Fibroblast of the aortic adventitia (primary cell): Measurements from ENCODE around the gene RPL13. TPM values are rescaled to one million over a fixed set of nuclear protein-coding genes. Genes with fewer than 3 reads are reported as not detected.

Experiments used
- DNase-seq: peaks from one replicate; pipeline ENCODE4 v3.0.0-alpha.2; 2010; ENCODE audit warnings: low read depth
- H3K4me3 ChIP-seq: 2 replicates; pipeline ENCODE4 v1.5.1; 2011; ENCODE audit warnings: low read depth, mild to moderate bottlenecking, control low read depth, low read length, moderate library complexity
- total RNA-seq: library from RNA; depleted of rRNA; stranded (reverse); fragments of >200 nt; gene quantifications from 2 replicates; pipeline ENCODE4 v1.2.3, GENCODE V29; 2012; ENCODE audit warnings: low replicate concordance
- TF ChIP-seq, protein P1 (sequence below): IDR thresholded peaks from 2 replicates; pipeline ENCODE4 v1.5.1; 2011; ENCODE audit warnings: mild to moderate bottlenecking, low read length, control low read depth, inconsistent platforms; ENCODE audit not compliant: insufficient read depth

RPL13 gene
- total RNA-seq, 1 donor, result 3,366 TPM

DNA sequence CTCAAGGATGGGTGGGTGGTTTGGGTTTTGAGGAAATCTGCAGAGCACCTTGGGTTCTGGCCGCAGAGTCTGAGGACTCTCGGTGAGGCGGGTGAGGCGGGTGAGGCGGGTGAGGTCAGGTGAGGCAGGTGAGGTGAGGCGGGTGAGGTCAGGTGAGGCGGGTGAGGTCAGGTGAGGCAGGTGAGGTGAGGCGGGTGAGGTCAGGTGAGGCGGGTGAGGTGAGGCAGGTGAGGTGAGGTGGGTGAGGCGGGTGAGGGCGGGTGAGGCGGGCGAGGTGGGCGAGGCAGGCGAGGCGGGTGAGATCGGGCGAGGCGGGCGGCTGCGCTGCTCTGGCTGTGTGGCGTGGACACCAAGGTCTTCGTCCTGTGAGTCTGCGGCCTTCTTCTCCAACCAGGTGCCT, 24.1 kb upstream of the RPL13 start:
- TF ChIP-seq, protein P1, sequence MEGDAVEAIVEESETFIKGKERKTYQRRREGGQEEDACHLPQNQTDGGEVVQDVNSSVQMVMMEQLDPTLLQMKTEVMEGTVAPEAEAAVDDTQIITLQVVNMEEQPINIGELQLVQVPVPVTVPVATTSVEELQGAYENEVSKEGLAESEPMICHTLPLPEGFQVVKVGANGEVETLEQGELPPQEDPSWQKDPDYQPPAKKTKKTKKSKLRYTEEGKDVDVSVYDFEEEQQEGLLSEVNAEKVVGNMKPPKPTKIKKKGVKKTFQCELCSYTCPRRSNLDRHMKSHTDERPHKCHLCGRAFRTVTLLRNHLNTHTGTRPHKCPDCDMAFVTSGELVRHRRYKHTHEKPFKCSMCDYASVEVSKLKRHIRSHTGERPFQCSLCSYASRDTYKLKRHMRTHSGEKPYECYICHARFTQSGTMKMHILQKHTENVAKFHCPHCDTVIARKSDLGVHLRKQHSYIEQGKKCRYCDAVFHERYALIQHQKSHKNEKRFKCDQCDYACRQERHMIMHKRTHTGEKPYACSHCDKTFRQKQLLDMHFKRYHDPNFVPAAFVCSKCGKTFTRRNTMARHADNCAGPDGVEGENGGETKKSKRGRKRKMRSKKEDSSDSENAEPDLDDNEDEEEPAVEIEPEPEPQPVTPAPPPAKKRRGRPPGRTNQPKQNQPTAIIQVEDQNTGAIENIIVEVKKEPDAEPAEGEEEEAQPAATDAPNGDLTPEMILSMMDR, result no peak
- H3K4me3 ChIP-seq, result no peak overlapping the region
- DNase-seq, result no peak

- TF ChIP-seq, protein P1, result no peak
- no peak overlapping the region for H3K4me3 ChIP-seq
- DNase-seq, result no peak
These were observed 23.5 kb upstream of the RPL13 start for GRCh38 chr16:89536886-89537548.

GRCh38 chr16:89537549-89537925, 22.9 kb upstream of the RPL13 start:
- TF ChIP-seq, protein P1, result no peak
- no peak for DNase-seq

GRCh38 chr16:89538286-89538685, 22.2 kb upstream of the RPL13 start:
- DNase-seq, result no peak
- H3K4me3 ChIP-seq, result no peak overlapping the region
- TF ChIP-seq, protein P1, result no peak

More at GRCh38 chr16:89537549-89537925, 22.9 kb upstream of the RPL13 start:
- H3K4me3 ChIP-seq, result no peak overlapping the region

DNA sequence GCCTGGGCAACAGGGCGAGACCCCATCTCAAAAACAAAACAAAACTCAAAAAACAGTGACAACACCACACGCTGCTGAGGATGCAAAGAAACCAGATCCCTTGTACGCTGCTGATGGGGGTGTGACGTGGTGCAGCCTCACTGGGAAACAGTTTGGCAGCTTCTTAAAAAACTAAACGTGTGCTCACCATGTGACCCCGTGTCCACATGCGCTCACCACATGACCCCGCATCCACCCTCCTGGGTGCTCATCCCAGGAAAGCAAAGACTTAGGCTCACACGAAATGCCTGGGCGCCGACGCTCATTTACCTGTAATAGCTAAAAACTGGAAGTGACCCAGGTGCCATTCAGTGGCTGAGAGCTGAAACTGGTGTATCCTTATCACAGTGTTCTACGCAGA, 19.9 kb upstream of the RPL13 start:
- TF ChIP-seq, protein P1, result no peak
- no peak overlapping the region for H3K4me3 ChIP-seq
- no peak for DNase-seq

GRCh38 chr16:89541792-89542191, 18.7 kb upstream of the RPL13 start:
- H3K4me3 ChIP-seq, result no peak overlapping the region
- TF ChIP-seq, protein P1, result no peak
- DNase-seq, result no peak

- H3K4me3 ChIP-seq, result no peak overlapping the region
- no peak for DNase-seq
- TF ChIP-seq, protein P1, result no peak
These were observed 16.4 kb upstream of the RPL13 start for GRCh38 chr16:89544113-89544512.
